Kidney (tissue), 22 donors: ENCODE data around the gene PDE3B. TPM values are rescaled to one million over a fixed set of nuclear protein-coding genes. Genes with fewer than 3 reads are reported as not detected.
"Not testable (repeated sequence)": the region's sequence is repeated elsewhere in the genome, so short reads cannot be mapped to it uniquely, and the experiment has no call there.

ENCODE experiments used
- DNase-seq, 5 donors: peaks; one replicate each; pipeline ENCODE4 v3.0.0-alpha.2; 2013 to 2020
- FAIRE-seq: peaks from 2 replicates; lab custom pipeline; 2012; peaks lifted over from hg19 to GRCh38; lab: Jason Lieb, UNC
- H3K27ac ChIP-seq, 2 donors: one replicate each; pipeline ENCODE4 v1.7.0; 2013; ENCODE audit warnings: low read depth in 2 of 2, low read length in 2 of 2, inconsistent platforms in 1 of 2
- H3K27me3 ChIP-seq: one replicate; pipeline ENCODE4 v1.7.1; 2013; ENCODE audit warnings: low read length, inconsistent platforms; ENCODE audit not compliant: control insufficient read depth, insufficient read depth
- H3K36me3 ChIP-seq, 3 donors: one replicate each; pipeline versions ENCODE4 v1.7.0 to v1.7.1; 2013; ENCODE audit warnings: low read length in 3 of 3, control low read depth in 1 of 3, inconsistent platforms in 1 of 3; ENCODE audit not compliant: insufficient read depth in 3 of 3, control insufficient read depth in 2 of 3
- H3K4me1 ChIP-seq, 3 donors: one replicate each; pipeline versions ENCODE4 v1.7.0 to v1.7.1; 2013; ENCODE audit warnings: low read length in 3 of 3, inconsistent platforms in 1 of 3, low read depth in 1 of 3; ENCODE audit not compliant: control insufficient read depth in 2 of 3, insufficient read depth in 2 of 3
- H3K4me3 ChIP-seq, 3 donors: one replicate each; pipeline versions ENCODE4 v1.7.0 to v1.8.1; 2013; ENCODE audit warnings: low read length in 3 of 3, control low read depth in 1 of 3, inconsistent platforms in 1 of 3
- H3K9ac ChIP-seq, 3 donors: one replicate each; pipeline versions ENCODE4 v1.7.0 to v1.7.1; 2013; ENCODE audit warnings: low read length in 3 of 3, control low read depth in 1 of 3, inconsistent platforms in 1 of 3
- H3K9me3 ChIP-seq, 3 donors: one replicate each; pipeline versions ENCODE4 v1.7.0 to v1.7.1; 2013; ENCODE audit warnings: low read length in 3 of 3, control low read depth in 1 of 3, inconsistent platforms in 1 of 3; ENCODE audit not compliant: control insufficient read depth in 2 of 3, insufficient read depth in 1 of 3
- intact Hi-C: fragments of 100-400 bp; cut with DNase I; formaldehyde crosslinking; loops from one replicate; pipeline ENCODE4 v1.11.1; 2022
- long read RNA-seq, 10 donors: library from polyadenylated mRNA in 1 of 10; unstranded in 1 of 10; transcript quantifications; one replicate each; pipeline ENCODE4 v2.0.0 and lab custom pipeline, GENCODE V29; 2021 to 2026
- polyA plus RNA-seq: library from polyadenylated mRNA; stranded (reverse); fragments of 350-450 nt; fragmentation: Illumina TruSeq; extraction: RNeasy Lipid Tissue Mini Kit (QIAGEN cat#74804); gene quantifications from one replicate; pipeline ENCODE4 v1.2.3, GENCODE V29; 2014; ENCODE audit warnings: low read depth, low replicate concordance; ENCODE audit not compliant: insufficient read depth
- total RNA-seq: library from RNA; stranded (reverse); fragmentation: NEBNext Ultra II Directional; extraction: Animal tissue kit (Norgen Biotek cat#: 25700); gene quantifications from one replicate; pipeline ENCODE4 v1.2.1, GENCODE V29; 2021
- TF ChIP-seq, protein P1 (sequence below): IDR thresholded peaks from 3 replicates; pipeline ENCODE4 v1.5.1; 2012; ENCODE audit warnings: mild to moderate bottlenecking, moderate library complexity, borderline replicate concordance; ENCODE audit not compliant: insufficient read depth; ENCODE audit errors: extremely low read depth
- donor health status: control.
- donor health status: control.
- donor health status: control.
- donor health status: control.
- donor health status: control.
- donor health status: DM: yes; HTN: yes; CAD: no.
- donor health status: Normal renal cell carcinoma (clear cell type).

Gene PDE3B
- total RNA-seq (7.4 TPM), polyA plus RNA-seq (0.99 TPM)
- long read RNA-seq, donor 1, result 0 reads
- long read RNA-seq, donor 2, result 0 reads
- long read RNA-seq, donor 3, full-length matches to known transcripts, result 2 of 2 reads
- long read RNA-seq, donor 3, partial matches to known transcripts, result 0 of 2 reads
- long read RNA-seq, donor 3, other reads (novel, unspliced or antisense), result 0 of 2 reads
- long read RNA-seq, donor 4, result 0 reads
- long read RNA-seq, donor 5, result 0 reads
- long read RNA-seq, donor 6, result 0 reads
- long read RNA-seq, donor 7, full-length matches to known transcripts, result 1 of 1 reads
- long read RNA-seq, donor 7, partial matches to known transcripts, result 0 of 1 reads
- long read RNA-seq, donor 7, other reads (novel, unspliced or antisense), result 0 of 1 reads
- long read RNA-seq, donor 8, full-length matches to known transcripts, result 1 of 1 reads
- long read RNA-seq, donor 8, partial matches to known transcripts, result 0 of 1 reads
- long read RNA-seq, donor 8, other reads (novel, unspliced or antisense), result 0 of 1 reads
- long read RNA-seq, donor 9, result 0 reads
- long read RNA-seq, donor 10, result 0 reads

- intact Hi-C loops, result no loop called here
- TF ChIP-seq, protein P1, sequence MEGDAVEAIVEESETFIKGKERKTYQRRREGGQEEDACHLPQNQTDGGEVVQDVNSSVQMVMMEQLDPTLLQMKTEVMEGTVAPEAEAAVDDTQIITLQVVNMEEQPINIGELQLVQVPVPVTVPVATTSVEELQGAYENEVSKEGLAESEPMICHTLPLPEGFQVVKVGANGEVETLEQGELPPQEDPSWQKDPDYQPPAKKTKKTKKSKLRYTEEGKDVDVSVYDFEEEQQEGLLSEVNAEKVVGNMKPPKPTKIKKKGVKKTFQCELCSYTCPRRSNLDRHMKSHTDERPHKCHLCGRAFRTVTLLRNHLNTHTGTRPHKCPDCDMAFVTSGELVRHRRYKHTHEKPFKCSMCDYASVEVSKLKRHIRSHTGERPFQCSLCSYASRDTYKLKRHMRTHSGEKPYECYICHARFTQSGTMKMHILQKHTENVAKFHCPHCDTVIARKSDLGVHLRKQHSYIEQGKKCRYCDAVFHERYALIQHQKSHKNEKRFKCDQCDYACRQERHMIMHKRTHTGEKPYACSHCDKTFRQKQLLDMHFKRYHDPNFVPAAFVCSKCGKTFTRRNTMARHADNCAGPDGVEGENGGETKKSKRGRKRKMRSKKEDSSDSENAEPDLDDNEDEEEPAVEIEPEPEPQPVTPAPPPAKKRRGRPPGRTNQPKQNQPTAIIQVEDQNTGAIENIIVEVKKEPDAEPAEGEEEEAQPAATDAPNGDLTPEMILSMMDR, result no peak
- peak in 4 of 5 donors; percentile 86 to 92 (median 91) for DNase-seq
- FAIRE-seq, result no peak
- peaks cover 0 to 3% (median 0%) of the 10 kb centered on the region in 3 donors for H3K4me1 ChIP-seq
- peaks cover 17% of the 10 kb centered on the region for H3K27me3 ChIP-seq
- no peaks in the 10 kb centered on the region for H3K9me3 ChIP-seq
- H3K27ac ChIP-seq, result peak within 1 kb of the TSS; percentile 44
- peak within 1 kb of the TSS in 2 of 3 donors; percentile 6 to 42 for H3K9ac ChIP-seq
- H3K36me3 ChIP-seq, result no peaks in the 10 kb centered on the region
- H3K4me3 ChIP-seq, result peak within 1 kb of the TSS; percentile 48 to 72 (median 58)
Observed at GRCh38 chr11:14643697-14644225, at the start of gene PDE3B. TSS of gene PDE3B (plus strand) at chr11:14643804. CDS start at chr11:14644076, 272 bp downstream.

GRCh38 chr11:14595261-14595660 is 48.3 kb upstream of the PDE3B start:
- H3K4me1 ChIP-seq, H3K27me3 ChIP-seq, H3K9ac ChIP-seq, H3K27ac ChIP-seq, FAIRE-seq, H3K36me3 ChIP-seq, intact Hi-C loops, H3K9me3 ChIP-seq, H3K4me3 ChIP-seq, DNase-seq: not testable (repeated sequence)

DNA sequence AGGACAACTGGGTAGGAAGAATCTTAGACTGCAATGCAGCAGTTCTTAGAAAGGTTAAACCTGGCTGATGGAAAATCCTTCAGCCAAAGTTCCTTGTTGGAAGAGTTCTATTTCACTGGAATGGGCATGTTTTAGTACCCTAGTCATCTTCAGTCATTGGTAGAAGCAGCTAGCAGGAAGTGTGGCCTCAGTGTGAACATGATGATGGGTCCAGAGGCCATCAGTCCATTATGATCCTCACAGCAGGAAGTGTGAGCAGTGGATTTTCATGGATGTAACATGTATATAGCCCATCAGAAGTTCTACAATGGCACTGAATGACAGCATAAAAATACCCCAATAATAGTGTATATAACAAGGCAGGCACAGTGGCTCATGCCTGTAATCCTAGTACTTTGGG is 35.9 kb upstream of the PDE3B start:
- H3K9me3 ChIP-seq, result no peaks in the 10 kb centered on the region
- H3K9ac ChIP-seq, result no peak overlapping the region
- DNase-seq (no peak), FAIRE-seq (no peak)
- H3K27me3 ChIP-seq, result no peaks in the 10 kb centered on the region
- intact Hi-C loops, result no loop called here
- peaks cover 0 to 3% (median 0%) of the 10 kb centered on the region in 3 donors for H3K4me1 ChIP-seq
- TF ChIP-seq, protein P1, result no peak
- H3K36me3 ChIP-seq, result no peaks in the 10 kb centered on the region
- H3K4me3 ChIP-seq, result no peak overlapping the region
- no peak overlapping the region for H3K27ac ChIP-seq

DNA sequence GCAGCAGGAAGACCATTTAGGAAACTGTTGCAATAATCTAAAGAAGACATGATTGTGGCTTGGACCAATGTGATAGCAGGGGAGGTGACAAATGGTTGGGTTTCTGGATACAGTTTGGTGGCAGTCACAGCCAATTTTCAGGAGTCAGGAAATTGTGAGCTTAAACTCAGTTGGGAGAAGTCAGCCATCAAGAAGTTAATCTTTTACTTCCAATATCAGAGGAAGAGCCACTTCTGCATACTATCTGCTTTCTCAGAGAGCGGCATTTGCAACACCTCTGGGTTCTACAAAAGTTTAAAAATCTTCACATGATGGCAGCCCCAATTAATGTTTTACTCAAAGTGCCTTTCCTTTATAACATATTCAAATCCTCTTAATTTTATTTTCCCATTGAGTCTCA is 33.7 kb upstream of the PDE3B start:
- intact Hi-C loops, result no loop called here
- Histone ChIP-seq H3K9ac (no peak overlapping the region), H3K4me3 (no peak overlapping the region), H3K27ac (no peak overlapping the region), H3K27me3 (no peaks in the 10 kb centered on the region), H3K36me3 (no peaks in the 10 kb centered on the region), H3K9me3 (no peaks in the 10 kb centered on the region), H3K4me1 (peaks cover 0 to 3% (median 0%) of the 10 kb centered on the region in 3 donors)
- FAIRE-seq (no peak), DNase-seq (no peak)
- TF ChIP-seq, protein P1, result no peak
